Measurements from ENCODE around the gene ASIC4. TPM values are rescaled to one million over a fixed set of nuclear protein-coding genes. Genes with fewer than 3 reads are reported as not detected.

The ASIC4 gene
- total RNA-seq, 2 experiments from 2014 or later: 0.73 to 0.74 TPM

- CTCF ChIA-PET (ENCODE audit: unreplicated experiment): no interaction called here
- Histone ChIP-seq H3K4me3 (ENCODE audit: low read depth, low read length, poor library complexity, severe bottlenecking) (no peak overlapping the region), H3K9me2 (ENCODE audit: insufficient read depth, low read length) (no peaks in the 10 kb centered on the region), H3K36me3 (ENCODE audit: insufficient read depth, low read length) (no peaks in the 10 kb centered on the region), H3K4me2 (ENCODE audit: low read length) (no peak overlapping the region), H4K20me1 (ENCODE audit: insufficient read depth, low read length) (no peaks in the 10 kb centered on the region), H2AFZ (ENCODE audit: low read length) (no peak overlapping the region), H3K9me3 (ENCODE audit: low read length) (no peaks in the 10 kb centered on the region), H3K4me1 (ENCODE audit: insufficient read depth, low read length, poor library complexity, severe bottlenecking) (no peaks in the 10 kb centered on the region), H3K27ac (ENCODE audit: low read depth, low read length, poor library complexity, severe bottlenecking) (no peak overlapping the region), H3K79me2 (ENCODE audit: insufficient read depth, low read depth, low read length) (no peaks in the 10 kb centered on the region)
- no TSS peak for BruUV-seq (replicated peaks)
- no peak for DNase-seq (ENCODE audit: low spot score)
- intact Hi-C loops (cut with micrococcal nuclease; ENCODE audit: unreplicated experiment): no loop called here
- POLR2A ChIA-PET: no interaction called here
- no peak for TF ChIP-seq EZH2phosphoT487 (IDR thresholded peaks at IDR 0.05; ENCODE audit: borderline replicate concordance, low read depth, low read length)
- no peak for TF ChIP-seq CTCF (conservative IDR thresholded peaks at IDR 0.05; ENCODE audit: low read length)
Observed at GRCh38 chr2:219574484-219575311, 60.4 kb downstream of the ASIC4 start.

GRCh38 chr2:219575566-219576504, 61.6 kb downstream of the ASIC4 start:
- Histone ChIP-seq H2AFZ (ENCODE audit: low read length) (no peak overlapping the region), H3K9me3 (ENCODE audit: low read length) (no peaks in the 10 kb centered on the region), H3K4me3 (ENCODE audit: low read depth, low read length, poor library complexity, severe bottlenecking) (no peak overlapping the region), H3K36me3 (ENCODE audit: insufficient read depth, low read length) (no peaks in the 10 kb centered on the region), H3K27ac (ENCODE audit: low read depth, low read length, poor library complexity, severe bottlenecking) (no peak overlapping the region), H4K20me1 (ENCODE audit: insufficient read depth, low read length) (no peaks in the 10 kb centered on the region), H3K4me1 (ENCODE audit: insufficient read depth, low read length, poor library complexity, severe bottlenecking) (no peaks in the 10 kb centered on the region), H3K9me2 (ENCODE audit: insufficient read depth, low read length) (no peaks in the 10 kb centered on the region), H3K4me2 (ENCODE audit: low read length) (no peak overlapping the region), H3K79me2 (ENCODE audit: insufficient read depth, low read depth, low read length) (no peaks in the 10 kb centered on the region)
- no TSS peak for BruUV-seq (replicated peaks)
- CTCF ChIA-PET (ENCODE audit: unreplicated experiment): no interaction called here
- POLR2A ChIA-PET: no interaction called here
- DNase-seq (ENCODE audit: low spot score): no peak
- TF ChIP-seq EZH2phosphoT487 (IDR thresholded peaks at IDR 0.05; ENCODE audit: borderline replicate concordance, low read depth, low read length): no peak
- TF ChIP-seq CTCF (conservative IDR thresholded peaks at IDR 0.05; ENCODE audit: low read length): no peak
- intact Hi-C loops (cut with micrococcal nuclease; ENCODE audit: unreplicated experiment): no loop called here

Measured in OCI-LY7 (cell line).